Amygdala (tissue), 56 donors: ENCODE results near the gene IGSF3.

ENCODE experiments used
- DNase-seq, 56 donors: peaks; one replicate each; lab custom pipeline; 2025; lab: John Stamatoyannopoulos, UW

Gene IGSF3

DNA sequence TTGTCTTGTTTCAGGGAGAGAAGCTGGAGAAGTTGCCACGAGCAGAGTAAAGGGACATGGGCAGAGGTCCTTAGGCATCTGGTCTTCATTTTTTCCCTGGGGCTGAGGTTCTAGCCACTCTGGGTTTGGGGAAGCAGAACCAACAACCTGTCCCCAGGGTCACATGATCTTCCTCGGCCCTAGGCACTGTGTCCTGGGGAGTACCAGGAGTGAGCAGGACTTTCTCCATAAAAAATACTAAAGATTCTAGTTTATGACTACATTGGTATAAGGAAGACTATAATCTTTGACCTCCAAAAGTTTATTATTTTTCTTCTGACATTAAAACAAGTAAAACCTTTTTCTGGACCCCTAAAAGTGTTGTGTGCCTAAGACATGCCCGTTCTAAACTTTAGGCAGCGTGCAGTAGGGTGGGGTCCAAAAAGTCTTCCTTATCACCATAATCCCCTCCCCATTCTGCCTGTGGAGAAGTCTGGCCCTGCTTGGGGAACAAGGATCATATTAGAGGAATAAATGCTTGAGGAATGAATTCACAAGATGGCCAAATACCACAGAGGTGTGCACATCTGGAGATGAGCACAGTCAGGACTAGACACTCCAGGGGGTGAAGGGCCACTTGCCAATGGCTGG lies 19.3 kb upstream of the IGSF3 start:
- no peak for DNase-seq

- DNase-seq, result no peak
Measured at GRCh38 chr1:116686175-116686574, 18.6 kb upstream of the IGSF3 start.

DNA sequence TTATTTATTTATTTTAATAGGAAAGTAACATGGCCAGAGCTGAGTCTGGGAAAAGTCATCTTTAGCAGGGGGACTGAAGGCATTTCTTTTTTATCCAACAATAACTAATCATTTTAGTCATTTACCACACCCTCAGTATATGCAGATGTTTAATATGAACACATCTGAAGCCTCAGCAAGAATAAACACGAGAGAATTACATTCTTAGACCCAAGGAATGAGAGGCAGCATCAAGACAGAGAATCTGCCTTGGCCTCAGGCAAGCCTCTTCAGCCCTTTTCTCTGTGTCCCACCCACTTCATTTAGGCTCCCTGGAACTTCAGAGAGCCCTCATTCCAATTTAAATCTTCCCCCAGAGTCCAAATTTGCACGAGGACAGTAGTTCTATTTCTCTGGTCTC lies 17.0 kb upstream of the IGSF3 start:
- no peak for DNase-seq

DNA sequence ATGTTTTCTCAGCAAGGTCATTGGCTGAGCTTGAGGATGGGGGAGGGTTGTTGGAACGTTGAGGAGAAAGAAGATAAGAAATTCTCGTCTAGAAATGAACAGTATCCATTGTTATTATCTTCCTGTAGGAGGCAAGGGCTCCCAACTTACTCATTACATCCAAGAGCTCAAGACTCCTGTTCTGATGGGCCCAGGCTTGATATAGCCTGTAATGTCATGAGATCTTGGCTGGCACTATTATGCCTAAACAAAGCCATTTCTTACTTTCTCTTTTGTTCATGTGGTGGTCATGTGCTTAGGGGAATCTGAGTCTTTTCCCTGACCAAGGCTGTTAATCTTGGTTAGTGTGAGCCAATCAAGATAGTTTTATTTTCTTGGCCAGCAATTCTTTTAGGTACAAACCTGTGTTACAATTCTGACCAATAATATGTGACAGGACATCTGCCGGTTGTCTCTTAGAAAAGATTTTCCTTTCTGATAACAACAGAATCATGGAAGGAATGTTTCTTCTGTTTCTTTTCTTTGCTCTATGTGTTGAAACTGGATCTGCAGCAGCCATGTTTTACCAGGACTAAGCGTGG lies 15.2 kb upstream of the IGSF3 start:
- no peak for DNase-seq

DNA sequence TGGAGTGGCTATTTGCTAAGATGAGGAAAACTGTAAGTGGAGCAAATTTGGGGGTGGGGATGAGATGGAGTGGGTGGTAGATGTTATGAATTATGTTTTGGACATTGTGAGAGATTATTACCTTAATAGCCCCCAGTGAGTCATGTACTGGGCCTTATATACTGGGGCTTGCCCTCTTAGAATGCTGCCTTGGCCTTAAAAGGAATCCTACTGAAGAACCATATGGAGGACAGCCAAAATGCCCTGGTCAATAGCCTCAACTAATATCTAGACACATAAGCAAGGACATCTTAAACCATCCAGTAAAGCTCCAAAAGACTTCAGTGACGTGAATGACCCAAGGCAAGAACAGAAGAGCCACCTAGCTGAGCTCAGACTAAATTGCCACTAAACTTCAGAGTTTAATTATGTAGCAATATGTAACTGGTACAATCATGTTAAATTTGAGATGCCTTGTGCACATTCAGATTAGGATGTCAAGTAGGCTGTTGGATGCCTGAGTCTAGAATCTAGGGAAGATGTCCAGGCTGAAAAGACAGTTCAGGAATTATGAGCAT lies 13.9 kb upstream of the IGSF3 start:
- DNase-seq, result no peak

- DNase-seq, result no peak
Measured at GRCh38 chr1:116680752-116681151, 13.2 kb upstream of the IGSF3 start.

DNA sequence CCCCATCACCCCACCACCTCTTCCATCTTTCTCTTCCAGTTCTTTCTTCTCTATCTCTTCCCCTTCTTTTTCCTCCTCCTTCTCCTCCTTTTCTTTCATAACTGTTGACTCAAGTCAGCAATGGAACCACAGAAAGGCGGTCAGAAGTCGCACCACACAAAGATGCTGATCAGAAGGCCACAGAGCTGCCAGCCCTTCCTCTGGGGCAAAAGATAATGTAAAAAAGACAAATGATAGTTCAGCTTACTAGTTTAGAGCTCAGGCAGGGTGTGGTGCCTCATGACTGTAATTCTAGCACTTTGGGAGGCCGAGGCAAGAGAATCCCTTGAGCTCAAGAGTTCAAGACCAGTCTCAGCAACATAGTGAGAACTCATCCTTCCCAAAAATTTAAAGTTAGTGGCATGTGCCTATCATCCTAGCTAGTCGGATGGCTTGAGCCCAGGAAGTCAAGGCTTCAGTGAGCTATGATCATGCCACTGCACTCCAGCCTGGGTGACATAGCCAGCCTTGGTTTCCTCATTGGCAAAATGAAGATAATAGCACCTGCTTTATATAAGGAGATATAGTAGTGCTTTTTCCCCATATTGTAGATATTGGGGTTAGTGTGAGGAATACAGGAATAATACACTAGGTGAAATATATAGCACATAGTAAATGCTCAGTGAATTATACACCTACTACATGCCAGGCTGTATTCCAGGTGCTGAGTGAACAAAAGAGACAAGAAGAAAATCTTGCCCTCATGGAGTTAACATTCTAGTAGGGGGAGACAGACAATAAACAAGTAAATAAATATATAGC lies 12.5 kb upstream of the IGSF3 start:
- no peak for DNase-seq

GRCh38 chr1:116679091-116679827 lies 11.7 kb upstream of the IGSF3 start:
- no peak for DNase-seq

- DNase-seq, result no peak
Measured at GRCh38 chr1:116678732-116679090, 11.2 kb upstream of the IGSF3 start.

GRCh38 chr1:116677474-116678062 lies 10.0 kb upstream of the IGSF3 start:
- no peak for DNase-seq

DNA sequence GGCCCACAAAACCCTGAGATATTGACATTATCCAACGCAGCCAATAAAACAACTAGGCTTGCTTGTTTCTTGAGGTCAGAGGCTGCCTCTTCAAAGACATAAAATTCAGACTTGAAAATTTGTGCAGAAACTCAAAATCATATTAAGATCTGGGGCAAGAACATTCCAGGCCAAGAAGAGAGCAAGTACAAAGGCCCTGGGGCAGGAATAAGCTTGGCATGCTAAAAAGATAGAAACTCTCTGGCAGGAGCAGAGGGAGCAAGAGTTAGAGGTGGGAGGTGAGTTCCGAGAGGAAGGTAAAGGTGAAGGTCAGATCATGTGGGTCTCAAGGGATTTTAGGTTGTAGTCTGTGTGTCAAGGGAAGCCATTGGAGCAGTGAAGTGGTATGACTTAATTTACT lies 8.8 kb upstream of the IGSF3 start:
- no peak for DNase-seq

- no peak for DNase-seq
Measured at GRCh38 chr1:116674751-116675150, 7.2 kb upstream of the IGSF3 start.

DNA sequence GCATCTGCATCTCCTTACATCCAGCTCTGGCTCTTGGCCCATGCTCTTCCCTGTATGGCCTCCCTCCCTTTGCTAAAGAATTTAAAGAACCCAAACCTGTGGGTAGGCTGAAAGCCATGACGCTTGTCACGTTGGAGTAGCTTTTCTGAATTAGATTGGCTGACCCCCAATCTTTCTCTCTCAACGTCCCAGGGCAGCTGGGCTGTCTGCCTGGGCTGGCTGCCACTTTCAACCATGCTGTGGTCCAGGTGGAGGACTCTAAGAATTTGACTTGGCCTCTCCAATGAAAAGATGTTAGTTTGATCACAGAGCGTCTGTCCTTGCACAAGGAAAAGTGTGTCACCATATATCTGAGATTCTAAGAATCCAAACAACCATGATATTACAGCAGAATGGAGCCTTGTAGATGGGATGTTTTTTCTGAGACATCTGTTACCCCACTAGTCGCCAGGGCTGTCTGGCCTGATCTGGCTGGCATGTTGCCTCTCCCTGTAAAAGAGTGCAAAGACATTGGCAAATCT lies 6.5 kb upstream of the IGSF3 start:
- DNase-seq, result no peak

- DNase-seq, result no peak
Measured at GRCh38 chr1:116671912-116672311, 4.4 kb upstream of the IGSF3 start.

DNA sequence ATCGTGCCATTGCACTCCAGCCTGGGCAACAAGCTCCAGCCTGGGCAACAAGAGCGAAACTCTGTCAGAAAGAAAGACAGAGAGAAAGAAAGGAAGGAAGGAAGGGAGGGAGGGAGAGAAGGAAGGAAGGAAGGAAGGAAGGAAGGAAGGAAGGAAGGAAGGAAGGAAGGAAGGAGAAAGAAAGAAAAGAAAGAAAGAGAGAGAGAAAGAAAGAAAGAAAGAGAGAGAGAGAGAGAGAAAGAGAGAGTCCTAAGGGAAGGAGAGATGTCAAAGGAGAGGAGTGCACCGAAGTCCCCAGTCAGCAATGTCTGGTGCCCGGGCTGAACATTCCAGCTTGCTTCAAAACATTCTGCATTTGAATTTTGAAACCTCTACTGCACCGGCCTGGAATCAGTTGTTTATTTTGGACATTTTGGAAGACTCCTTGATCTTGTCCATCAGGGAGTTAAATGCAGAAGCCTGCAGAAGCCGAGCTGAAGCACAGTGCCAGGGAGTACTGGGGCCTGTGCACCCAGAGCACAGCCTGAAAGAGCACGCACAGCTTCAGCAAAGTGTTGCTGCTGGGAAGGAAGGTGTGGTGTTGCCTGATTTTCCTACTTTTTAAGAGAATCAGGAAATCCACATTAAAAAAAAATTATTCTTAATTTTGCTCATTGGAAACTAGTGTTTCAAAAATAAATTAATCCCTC lies 3.7 kb upstream of the IGSF3 start:
- no peak for DNase-seq

DNA sequence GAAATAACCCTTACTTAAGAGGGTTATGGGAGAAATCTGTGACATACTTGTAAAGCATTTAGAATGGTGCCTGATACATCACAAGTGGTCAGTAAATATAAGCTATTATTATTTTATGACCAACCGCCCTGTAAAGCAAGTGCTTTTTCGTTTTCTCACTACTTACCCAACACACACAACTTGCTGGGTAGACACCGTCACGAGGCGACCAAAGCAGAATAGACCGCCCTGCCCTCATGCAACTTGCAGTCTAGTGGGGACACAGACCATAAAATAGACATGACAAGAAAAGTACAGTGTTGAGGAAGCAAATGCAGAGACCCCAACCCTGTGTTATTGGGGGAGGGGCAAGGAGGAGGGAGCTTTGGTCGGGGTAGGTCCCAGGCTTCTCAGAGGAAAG lies 744 bp upstream of the IGSF3 start:
- DNase-seq, result no peak

DNA sequence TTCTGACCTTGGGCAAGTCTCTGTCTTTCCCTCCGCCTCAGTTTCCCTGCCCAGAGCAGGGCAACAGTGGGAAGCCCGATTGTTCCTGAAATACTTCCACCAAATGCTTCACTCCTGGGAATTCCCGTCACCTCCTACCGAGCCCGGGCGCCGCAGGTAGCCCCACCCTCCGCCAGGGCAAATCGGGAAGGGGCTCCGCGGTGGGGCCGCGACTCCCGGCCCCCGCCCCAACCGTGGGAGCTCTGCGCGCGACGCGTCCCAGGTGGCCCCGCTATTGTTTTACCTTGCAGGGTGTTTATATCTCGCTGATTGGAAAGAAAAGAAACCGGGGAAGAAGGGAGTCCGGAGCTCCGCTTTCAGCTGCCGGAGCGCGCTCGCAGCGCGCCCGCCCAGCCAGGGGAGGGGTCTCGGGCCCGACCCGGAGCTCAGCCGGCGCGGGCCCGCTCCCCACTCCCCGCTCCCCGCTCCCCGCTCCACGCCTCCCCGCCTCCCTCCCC lies 407 bp downstream of the IGSF3 start:
- no peak for DNase-seq

DNA sequence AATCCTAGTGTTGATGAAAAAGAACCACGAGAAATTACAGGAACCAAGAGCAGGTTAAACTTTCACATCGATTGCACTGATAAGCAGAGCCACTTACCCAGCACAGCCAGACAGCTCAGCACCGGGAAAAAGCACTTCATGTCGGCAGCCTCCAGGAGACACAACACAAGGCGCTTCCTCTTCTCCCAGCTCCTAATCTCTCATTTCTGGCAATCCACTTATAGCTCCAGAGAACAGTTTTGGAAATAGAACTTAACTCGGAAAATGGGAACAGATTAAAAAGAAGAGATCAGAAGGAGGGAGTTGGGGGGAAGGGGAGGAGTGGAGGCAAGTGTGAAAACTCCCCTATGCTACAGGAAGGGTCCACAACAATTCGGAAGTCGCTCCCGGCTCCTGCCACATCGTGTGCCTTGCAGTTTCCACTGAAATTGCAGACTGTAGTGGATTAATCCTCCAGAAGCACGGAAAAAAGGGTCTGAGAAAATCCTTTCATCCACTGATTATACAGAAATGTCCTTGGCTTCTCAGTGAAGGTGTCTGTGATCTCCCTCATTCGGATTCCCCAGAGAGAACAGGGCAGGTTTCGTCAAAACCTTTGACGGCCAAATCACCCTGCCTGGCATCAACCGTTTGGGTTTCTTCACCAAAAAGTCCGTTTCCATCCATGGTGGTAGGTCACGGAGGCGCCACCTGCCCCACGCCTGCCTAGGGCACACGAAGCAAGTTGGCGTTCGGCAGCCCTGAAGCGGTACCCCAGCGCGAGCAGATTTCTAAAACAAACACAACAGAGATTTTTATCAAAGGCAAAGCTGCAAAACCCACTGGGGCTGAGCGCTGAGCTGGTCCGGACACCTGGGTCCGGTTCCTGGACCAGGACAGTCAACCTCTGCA lies 1.1 kb downstream of the IGSF3 start:
- DNase-seq, result no peak

GRCh38 chr1:116664978-116665371 lies 2.6 kb downstream of the IGSF3 start:
- DNase-seq, result no peak
